Hepatocyte (in vitro differentiated cells): ENCODE measurements around the gene FRRS1L.

Experiments
- EZH2 ChIP-seq: fragments of 200-600 bp; sonication (generic); IDR thresholded peaks from 2 replicates; pipeline ENCODE4 v1.6.1; 2016; ENCODE audit warnings: antibody characterized with exemption, mild to moderate bottlenecking, borderline replicate concordance
- EZH2phosphoT487 ChIP-seq: fragments of 200-600 bp; sonication (generic); IDR thresholded peaks from one replicate; pipeline ENCODE4 v1.6.1; 2018; ENCODE audit warnings: antibody characterized with exemption, mild to moderate bottlenecking, low read depth, moderate library complexity; ENCODE audit not compliant: unreplicated experiment, severe bottlenecking
- TF ChIP-seq, protein P1 (sequence below): fragments of 200-600 bp; sonication (generic); IDR thresholded peaks from 2 replicates; pipeline ENCODE4 v1.5.1; 2016; ENCODE audit warnings: antibody characterized with exemption, mild to moderate bottlenecking; ENCODE audit not compliant: poor library complexity

DNA sequence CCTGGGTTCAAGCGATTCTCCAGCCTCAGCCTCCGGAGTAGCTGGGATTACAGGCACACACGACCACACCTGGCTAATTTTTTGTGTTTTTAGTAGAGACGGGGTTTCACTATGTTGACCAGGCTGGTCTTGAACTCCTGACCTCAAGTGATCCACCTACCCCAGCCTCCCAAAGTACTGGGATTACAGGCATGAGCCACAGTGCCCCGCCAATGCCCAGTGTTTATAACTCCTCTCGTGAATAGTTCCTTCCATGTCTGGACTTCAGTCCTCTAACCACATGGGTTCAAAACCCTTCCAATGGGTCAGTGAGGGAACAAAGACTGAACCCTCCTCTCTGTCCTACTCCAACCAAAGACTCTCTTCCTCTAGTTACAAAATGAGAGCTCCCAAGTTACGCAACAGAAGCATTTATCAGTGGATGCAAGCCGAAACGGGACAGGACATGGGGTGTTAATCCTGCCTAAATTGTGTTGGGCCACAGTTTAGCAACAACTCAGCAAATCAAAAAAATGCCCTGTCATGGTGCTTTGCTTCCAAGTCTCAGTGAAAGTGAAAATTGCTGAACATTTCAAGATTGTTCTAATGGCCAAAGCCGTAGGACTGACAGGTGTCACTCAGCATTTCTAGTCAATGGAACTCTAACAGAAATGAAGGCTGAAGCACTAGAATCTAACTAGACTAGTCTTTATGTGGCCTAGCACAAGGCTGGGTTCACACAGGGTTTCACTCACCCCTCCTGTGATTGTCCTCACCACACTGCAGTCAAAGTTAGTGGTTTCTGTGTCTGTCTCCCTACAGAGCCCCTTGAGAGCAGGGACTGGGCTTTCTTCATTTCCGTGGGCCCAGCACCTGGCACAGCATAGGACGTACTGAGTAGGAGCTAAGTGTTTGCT, 44.1 kb downstream of the FRRS1L start:
- TF ChIP-seq, protein P1, sequence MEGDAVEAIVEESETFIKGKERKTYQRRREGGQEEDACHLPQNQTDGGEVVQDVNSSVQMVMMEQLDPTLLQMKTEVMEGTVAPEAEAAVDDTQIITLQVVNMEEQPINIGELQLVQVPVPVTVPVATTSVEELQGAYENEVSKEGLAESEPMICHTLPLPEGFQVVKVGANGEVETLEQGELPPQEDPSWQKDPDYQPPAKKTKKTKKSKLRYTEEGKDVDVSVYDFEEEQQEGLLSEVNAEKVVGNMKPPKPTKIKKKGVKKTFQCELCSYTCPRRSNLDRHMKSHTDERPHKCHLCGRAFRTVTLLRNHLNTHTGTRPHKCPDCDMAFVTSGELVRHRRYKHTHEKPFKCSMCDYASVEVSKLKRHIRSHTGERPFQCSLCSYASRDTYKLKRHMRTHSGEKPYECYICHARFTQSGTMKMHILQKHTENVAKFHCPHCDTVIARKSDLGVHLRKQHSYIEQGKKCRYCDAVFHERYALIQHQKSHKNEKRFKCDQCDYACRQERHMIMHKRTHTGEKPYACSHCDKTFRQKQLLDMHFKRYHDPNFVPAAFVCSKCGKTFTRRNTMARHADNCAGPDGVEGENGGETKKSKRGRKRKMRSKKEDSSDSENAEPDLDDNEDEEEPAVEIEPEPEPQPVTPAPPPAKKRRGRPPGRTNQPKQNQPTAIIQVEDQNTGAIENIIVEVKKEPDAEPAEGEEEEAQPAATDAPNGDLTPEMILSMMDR = no peak
- TF ChIP-seq EZH2 (no peak), EZH2phosphoT487 (no peak)
